HepG2 (cell line): ENCODE results near the gene LRSAM1. TPM values are rescaled to one million over a fixed set of nuclear protein-coding genes. Genes with fewer than 3 reads are reported as not detected.

Source experiments
- CAMTA2 ChIP-seq: sonication (generic); formaldehyde crosslinking; IDR thresholded peaks from 2 replicates; pipeline ENCODE4 v1.4.0; 2020; ENCODE audit warnings: mild to moderate bottlenecking, missing genetic modification reagents, borderline replicate concordance
- CCAR2 ChIP-seq: fragments of 200-400 bp; formaldehyde crosslinking; optimal IDR thresholded peaks from 2 replicates; pipeline ENCODE3; 2018; ENCODE audit warnings: low read depth, mild to moderate bottlenecking, low read length, moderate library complexity
- FIP1L1 ChIP-seq: fragments of 200-400 bp; formaldehyde crosslinking; IDR thresholded peaks from 2 replicates; pipeline ENCODE4 v1.6.1; 2018; ENCODE audit warnings: low read depth, mild to moderate bottlenecking, low read length, moderate library complexity, borderline replicate concordance; ENCODE audit not compliant: insufficient read depth
- ISX ChIP-seq: sonication (generic); formaldehyde crosslinking; conservative IDR thresholded peaks from 2 replicates; pipeline ENCODE4 v1.5.0; 2020; ENCODE audit warnings: missing genetic modification reagents
- RAD21 ChIP-seq: fragments of 450-650 bp; formaldehyde crosslinking; IDR thresholded peaks from 2 replicates; pipeline ENCODE4 v1.5.0; 2020; ENCODE audit warnings: mild to moderate bottlenecking
- SAFB2 ChIP-seq: sonication (generic); formaldehyde crosslinking; IDR thresholded peaks from 2 replicates; pipeline ENCODE4 v1.5.1; 2020; ENCODE audit warnings: missing genetic modification reagents, low read depth, mild to moderate bottlenecking, borderline replicate concordance
- SETDB1 ChIP-seq: sonication (generic); formaldehyde crosslinking; IDR thresholded peaks from 2 replicates; pipeline ENCODE4 v1.5.1; 2020; ENCODE audit warnings: missing genetic modification reagents, mild to moderate bottlenecking, borderline replicate concordance
- SRF ChIP-seq: IDR thresholded peaks from 2 replicates; pipeline ENCODE4 v1.6.1; 2011; ENCODE audit warnings: mild to moderate bottlenecking, low read depth, low read length, moderate library complexity
- ZFP36L1 ChIP-seq: sonication (generic); formaldehyde crosslinking; IDR thresholded peaks from 2 replicates; pipeline ENCODE4 v1.8.0; 2022; ENCODE audit warnings: mild to moderate bottlenecking, missing genetic modification reagents, moderate library complexity
- polyA plus RNA-seq, 8 experiments: library from polyadenylated mRNA; depleted of rRNA in 3 of 8; stranded (reverse) in 7 of 8; unstranded in 1 of 8; fragments of >200 nt; fragmentation: Illumina TruSeq in 4 of 8; extraction: Trizol in 4 of 8; gene quantifications; 2 replicates each; pipeline versions ENCODE4 v1.2.1 to v1.2.3, GENCODE V29; 2011 to 2016; ENCODE audit warnings: low read depth in 4 of 8, missing spikeins in 1 of 8, mixed read lengths in 1 of 8; ENCODE audit not compliant: insufficient read depth in 1 of 8
- total RNA-seq, 5 experiments: library from RNA; depleted of rRNA; stranded (reverse); fragments of >200 nt; fragmentation: Illumina TruSeq; extraction: Trizol; gene quantifications; 2 replicates each; pipeline ENCODE4 v1.2.3, GENCODE V29; 2016; ENCODE audit warnings: low read depth in 1 of 5
- TF ChIP-seq, protein P1 (sequence below): sonication (generic); formaldehyde crosslinking; IDR thresholded peaks from 2 replicates; pipeline ENCODE4 v1.8.1; 2023; ENCODE audit warnings: mild to moderate bottlenecking, missing genetic modification reagents, borderline replicate concordance
- TF ChIP-seq, protein P2 (sequence below): sonication (generic); formaldehyde crosslinking; IDR thresholded peaks from 2 replicates; pipeline ENCODE4 v1.8.1; 2023; ENCODE audit warnings: missing genetic modification reagents, inconsistent platforms, borderline replicate concordance
- TF ChIP-seq, protein P3 (sequence below), 2 experiments: sonication (generic) in 1 of 2; formaldehyde crosslinking in 1 of 2; IDR thresholded peaks; 2 replicates each; pipeline versions ENCODE4 v1.4.0 to v1.6.1; 2018 to 2020; ENCODE audit warnings: missing genetic modification reagents in 2 of 2, borderline replicate concordance in 1 of 2, low read depth in 1 of 2, mild to moderate bottlenecking in 1 of 2, missing biosample characterization in 1 of 2
- TF ChIP-seq, protein P4 (sequence below): sonication (generic); formaldehyde crosslinking; IDR thresholded peaks from 2 replicates; pipeline ENCODE4 v1.5.0; 2020; ENCODE audit warnings: mild to moderate bottlenecking, missing genetic modification reagents
- TF ChIP-seq, protein P5 (sequence below), 2 experiments: IDR thresholded peaks; 2 replicates each; pipeline ENCODE4 v1.6.1; 2011 to 2012; ENCODE audit warnings: low read length in 2 of 2, borderline replicate concordance in 1 of 2, low read depth in 1 of 2, mild to moderate bottlenecking in 1 of 2, moderate library complexity in 1 of 2
- TF ChIP-seq, protein P6 (sequence below): sonication (generic); formaldehyde crosslinking; IDR thresholded peaks from 2 replicates; pipeline ENCODE4 v1.5.0; 2020; ENCODE audit warnings: missing genetic modification reagents

Gene LRSAM1
- total and polyA plus RNA-seq, 2 of the 13 experiments (the other 11 are each of a cell fraction or from before 2014, with no cell fraction given), result 8.7 to 10.2 TPM

DNA sequence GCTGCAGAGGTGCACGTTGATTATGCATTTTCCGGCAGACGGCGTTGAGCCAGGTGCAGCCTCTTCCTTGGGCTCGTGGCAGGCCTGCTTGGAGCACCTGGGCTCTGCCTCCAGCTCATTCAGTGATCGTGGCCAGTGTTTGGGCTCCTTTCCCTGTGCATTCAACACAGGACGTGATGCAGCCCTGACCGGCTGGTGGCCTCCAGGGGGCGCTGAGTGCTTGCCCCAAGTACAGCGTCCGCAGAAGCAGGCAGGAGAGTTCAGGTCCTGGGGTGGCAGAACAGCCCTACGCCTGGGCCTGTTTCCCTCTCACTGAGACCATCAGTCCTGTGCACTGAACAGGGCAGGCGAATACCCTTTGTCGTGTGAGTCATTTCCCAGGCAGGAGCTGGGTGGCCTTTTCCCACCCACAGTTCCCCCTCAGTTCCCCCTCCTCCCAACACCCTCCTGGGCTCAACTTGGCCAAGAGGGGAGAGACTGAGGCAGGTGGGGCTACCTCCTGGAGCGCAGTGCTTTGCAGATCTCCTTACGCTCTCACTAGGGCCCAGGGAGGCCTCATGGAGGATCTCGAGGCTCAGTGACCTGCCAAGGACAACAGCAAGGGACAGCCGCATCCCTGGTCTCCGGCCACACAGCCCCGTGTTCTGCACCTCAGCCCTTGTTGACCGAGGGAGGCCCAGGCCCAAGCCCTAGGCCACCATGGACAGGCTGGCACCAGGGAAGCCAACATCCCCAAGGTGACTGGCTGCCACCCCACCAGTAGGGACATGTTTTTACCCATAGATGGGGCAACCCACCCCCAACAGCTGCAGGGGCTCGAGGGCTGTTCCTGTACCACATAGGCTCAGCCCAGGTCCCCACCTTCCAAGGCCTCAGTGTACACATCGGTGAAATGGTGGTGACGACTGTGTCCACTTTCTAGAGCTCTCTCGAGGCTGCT lies 52.9 kb downstream of the LRSAM1 start (continued):
- TF ChIP-seq, protein P1, sequence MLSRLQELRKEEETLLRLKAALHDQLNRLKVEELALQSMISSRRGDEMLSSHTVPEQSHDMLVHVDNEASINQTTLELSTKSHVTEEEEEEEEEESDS, result no peak
- TF ChIP-seq SAFB2 (no peak), SETDB1 (CRISPR knock-in tag) (no peak), ZFP36L1 (CRISPR knock-in tag) (no peak), RAD21 (peak; percentile 95), FIP1L1 (no peak), CCAR2 (no peak), SRF (0 out of 2 replicates have a peak, but pooled peaks have one; percentile 6), ISX (CRISPR knock-in tag) (no peak), CAMTA2 (no peak)
- TF ChIP-seq, protein P2, sequence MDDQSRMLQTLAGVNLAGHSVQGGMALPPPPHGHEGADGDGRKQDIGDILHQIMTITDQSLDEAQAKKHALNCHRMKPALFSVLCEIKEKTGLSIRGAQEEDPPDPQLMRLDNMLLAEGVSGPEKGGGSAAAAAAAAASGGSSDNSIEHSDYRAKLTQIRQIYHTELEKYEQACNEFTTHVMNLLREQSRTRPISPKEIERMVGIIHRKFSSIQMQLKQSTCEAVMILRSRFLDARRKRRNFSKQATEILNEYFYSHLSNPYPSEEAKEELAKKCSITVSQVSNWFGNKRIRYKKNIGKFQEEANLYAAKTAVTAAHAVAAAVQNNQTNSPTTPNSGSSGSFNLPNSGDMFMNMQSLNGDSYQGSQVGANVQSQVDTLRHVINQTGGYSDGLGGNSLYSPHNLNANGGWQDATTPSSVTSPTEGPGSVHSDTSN (CRISPR knock-in tag), result no peak
- TF ChIP-seq, protein P3, sequence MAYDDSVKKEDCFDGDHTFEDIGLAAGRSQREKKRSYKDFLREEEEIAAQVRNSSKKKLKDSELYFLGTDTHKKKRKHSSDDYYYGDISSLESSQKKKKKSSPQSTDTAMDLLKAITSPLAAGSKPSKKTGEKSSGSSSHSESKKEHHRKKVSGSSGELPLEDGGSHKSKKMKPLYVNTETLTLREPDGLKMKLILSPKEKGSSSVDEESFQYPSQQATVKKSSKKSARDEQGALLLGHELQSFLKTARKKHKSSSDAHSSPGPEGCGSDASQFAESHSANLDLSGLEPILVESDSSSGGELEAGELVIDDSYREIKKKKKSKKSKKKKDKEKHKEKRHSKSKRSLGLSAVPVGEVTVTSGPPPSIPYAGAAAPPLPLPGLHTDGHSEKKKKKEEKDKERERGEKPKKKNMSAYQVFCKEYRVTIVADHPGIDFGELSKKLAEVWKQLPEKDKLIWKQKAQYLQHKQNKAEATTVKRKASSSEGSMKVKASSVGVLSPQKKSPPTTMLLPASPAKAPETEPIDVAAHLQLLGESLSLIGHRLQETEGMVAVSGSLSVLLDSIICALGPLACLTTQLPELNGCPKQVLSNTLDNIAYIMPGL (CRISPR knock-in tag; IDR thresholded peaks at IDR 0.05; ENCODE audit: borderline replicate concordance in 1 of 2, low read depth in 1 of 2), result peak in 1 of 2 experiments; percentile 29; a peak in 1 of 4 replicates
- TF ChIP-seq, protein P4, sequence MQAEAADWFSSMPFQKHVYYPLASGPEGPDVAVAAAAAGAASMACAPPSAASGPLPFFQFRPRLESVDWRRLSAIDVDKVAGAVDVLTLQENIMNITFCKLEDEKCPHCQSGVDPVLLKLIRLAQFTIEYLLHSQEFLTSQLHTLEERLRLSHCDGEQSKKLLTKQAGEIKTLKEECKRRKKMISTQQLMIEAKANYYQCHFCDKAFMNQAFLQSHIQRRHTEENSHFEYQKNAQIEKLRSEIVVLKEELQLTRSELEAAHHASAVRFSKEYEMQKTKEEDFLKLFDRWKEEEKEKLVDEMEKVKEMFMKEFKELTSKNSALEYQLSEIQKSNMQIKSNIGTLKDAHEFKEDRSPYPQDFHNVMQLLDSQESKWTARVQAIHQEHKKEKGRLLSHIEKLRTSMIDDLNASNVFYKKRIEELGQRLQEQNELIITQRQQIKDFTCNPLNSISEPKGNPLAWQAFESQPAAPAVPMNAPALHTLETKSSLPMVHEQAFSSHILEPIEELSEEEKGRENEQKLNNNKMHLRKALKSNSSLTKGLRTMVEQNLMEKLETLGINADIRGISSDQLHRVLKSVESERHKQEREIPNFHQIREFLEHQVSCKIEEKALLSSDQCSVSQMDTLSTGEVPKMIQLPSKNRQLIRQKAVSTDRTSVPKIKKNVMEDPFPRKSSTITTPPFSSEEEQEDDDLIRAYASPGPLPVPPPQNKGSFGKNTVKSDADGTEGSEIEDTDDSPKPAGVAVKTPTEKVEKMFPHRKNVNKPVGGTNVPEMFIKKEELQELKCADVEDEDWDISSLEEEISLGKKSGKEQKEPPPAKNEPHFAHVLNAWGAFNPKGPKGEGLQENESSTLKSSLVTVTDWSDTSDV (CRISPR knock-in tag), result 0 out of 2 replicates have a peak, but pooled peaks have one; percentile 34
- TF ChIP-seq, protein P5, sequence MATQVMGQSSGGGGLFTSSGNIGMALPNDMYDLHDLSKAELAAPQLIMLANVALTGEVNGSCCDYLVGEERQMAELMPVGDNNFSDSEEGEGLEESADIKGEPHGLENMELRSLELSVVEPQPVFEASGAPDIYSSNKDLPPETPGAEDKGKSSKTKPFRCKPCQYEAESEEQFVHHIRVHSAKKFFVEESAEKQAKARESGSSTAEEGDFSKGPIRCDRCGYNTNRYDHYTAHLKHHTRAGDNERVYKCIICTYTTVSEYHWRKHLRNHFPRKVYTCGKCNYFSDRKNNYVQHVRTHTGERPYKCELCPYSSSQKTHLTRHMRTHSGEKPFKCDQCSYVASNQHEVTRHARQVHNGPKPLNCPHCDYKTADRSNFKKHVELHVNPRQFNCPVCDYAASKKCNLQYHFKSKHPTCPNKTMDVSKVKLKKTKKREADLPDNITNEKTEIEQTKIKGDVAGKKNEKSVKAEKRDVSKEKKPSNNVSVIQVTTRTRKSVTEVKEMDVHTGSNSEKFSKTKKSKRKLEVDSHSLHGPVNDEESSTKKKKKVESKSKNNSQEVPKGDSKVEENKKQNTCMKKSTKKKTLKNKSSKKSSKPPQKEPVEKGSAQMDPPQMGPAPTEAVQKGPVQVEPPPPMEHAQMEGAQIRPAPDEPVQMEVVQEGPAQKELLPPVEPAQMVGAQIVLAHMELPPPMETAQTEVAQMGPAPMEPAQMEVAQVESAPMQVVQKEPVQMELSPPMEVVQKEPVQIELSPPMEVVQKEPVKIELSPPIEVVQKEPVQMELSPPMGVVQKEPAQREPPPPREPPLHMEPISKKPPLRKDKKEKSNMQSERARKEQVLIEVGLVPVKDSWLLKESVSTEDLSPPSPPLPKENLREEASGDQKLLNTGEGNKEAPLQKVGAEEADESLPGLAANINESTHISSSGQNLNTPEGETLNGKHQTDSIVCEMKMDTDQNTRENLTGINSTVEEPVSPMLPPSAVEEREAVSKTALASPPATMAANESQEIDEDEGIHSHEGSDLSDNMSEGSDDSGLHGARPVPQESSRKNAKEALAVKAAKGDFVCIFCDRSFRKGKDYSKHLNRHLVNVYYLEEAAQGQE (IDR thresholded peaks at IDR 0.05; ENCODE audit: borderline replicate concordance in 1 of 2, low read depth in 1 of 2, low read length in 2 of 2), result no peak
- TF ChIP-seq, protein P6, sequence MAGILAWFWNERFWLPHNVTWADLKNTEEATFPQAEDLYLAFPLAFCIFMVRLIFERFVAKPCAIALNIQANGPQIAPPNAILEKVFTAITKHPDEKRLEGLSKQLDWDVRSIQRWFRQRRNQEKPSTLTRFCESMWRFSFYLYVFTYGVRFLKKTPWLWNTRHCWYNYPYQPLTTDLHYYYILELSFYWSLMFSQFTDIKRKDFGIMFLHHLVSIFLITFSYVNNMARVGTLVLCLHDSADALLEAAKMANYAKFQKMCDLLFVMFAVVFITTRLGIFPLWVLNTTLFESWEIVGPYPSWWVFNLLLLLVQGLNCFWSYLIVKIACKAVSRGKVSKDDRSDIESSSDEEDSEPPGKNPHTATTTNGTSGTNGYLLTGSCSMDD (CRISPR knock-in tag), result no peak
